ENCODE results near the gene EDN1. TPM values are rescaled to one million over a fixed set of nuclear protein-coding genes. Genes with fewer than 3 reads are reported as not detected.

The EDN1 gene
- total RNA-seq, 3 donors from 2014 or later (not counting 1 experiment from before 2014, with no cell fraction given) = 0.63 to 1.5 (median 0.71) TPM

- DNase-seq = no peak
- intact Hi-C loops (cut with micrococcal nuclease) = no loop called here
- no peak overlapping the region for H3K4me3 Mint-ChIP-seq
- H3K36me3 Mint-ChIP-seq = no peaks in the 10 kb centered on the region
- H3K27ac Mint-ChIP-seq = no peak overlapping the region
- Histone ChIP-seq H3K27me3 (ENCODE audit: control insufficient read depth, insufficient read depth, low read length) (no peaks in the 10 kb centered on the region), H3K27ac (ENCODE audit: low read length) (no peak overlapping the region), H3K36me3 (ENCODE audit: control insufficient read depth, insufficient read depth, low read length) (no peaks in the 10 kb centered on the region), H3K4me1 (ENCODE audit: control insufficient read depth, insufficient read depth, low read length) (no peaks in the 10 kb centered on the region), H3K4me3 (ENCODE audit: low read length) (no peak overlapping the region), H3K9me3 (ENCODE audit: control insufficient read depth, insufficient read depth, low read length) (no peaks in the 10 kb centered on the region)
- TF ChIP-seq CTCF (IDR thresholded peaks at IDR 0.05) = no peak
- H3K4me1 Mint-ChIP-seq = no peaks in the 10 kb centered on the region
- 100% methylated on average over 3 of the region's 3 CpGs for WGBS (ENCODE audit: insufficient coverage)
- no peaks in the 10 kb centered on the region for H3K9me3 Mint-ChIP-seq
- no peak for ATAC-seq
- peaks cover 12 to 37% of the 10 kb centered on the region in 2 donors for H3K27me3 Mint-ChIP-seq (ENCODE audit: low read depth in 2 of 2)
These were observed 31.5 kb upstream of the EDN1 start for GRCh38 chr6:12258591-12259075.

GRCh38 chr6:12260458-12261093 is 29.6 kb upstream of the EDN1 start:
- no peak for TF ChIP-seq CTCF (IDR thresholded peaks at IDR 0.05)
- H3K4me3 ChIP-seq (ENCODE audit: low read length) = no peak overlapping the region
- H3K4me1 ChIP-seq (ENCODE audit: control insufficient read depth, insufficient read depth, low read length) = no peaks in the 10 kb centered on the region
- no peak for ATAC-seq
- H3K27ac ChIP-seq (ENCODE audit: low read length) = no peak overlapping the region
- no peak for DNase-seq
- Mint-ChIP-seq H3K9me3 (no peaks in the 10 kb centered on the region), H3K36me3 (no peaks in the 10 kb centered on the region), H3K27ac (no peak overlapping the region), H3K27me3 (ENCODE audit: low read depth in 2 of 2) (peaks cover 6 to 39% of the 10 kb centered on the region in 2 donors), H3K4me1 (no peaks in the 10 kb centered on the region), H3K4me3 (no peak overlapping the region)
- H3K27me3 ChIP-seq (ENCODE audit: control insufficient read depth, insufficient read depth, low read length) = no peaks in the 10 kb centered on the region
- WGBS (ENCODE audit: insufficient coverage) = 77% methylated on average over 2 of the region's 2 CpGs
- intact Hi-C loops (cut with micrococcal nuclease) = no loop called here
- H3K36me3 ChIP-seq (ENCODE audit: control insufficient read depth, insufficient read depth, low read length) = no peaks in the 10 kb centered on the region
- no peaks in the 10 kb centered on the region for H3K9me3 ChIP-seq (ENCODE audit: control insufficient read depth, insufficient read depth, low read length)

GRCh38 chr6:12261502-12261901 is 28.7 kb upstream of the EDN1 start:
- ATAC-seq = no peak

More at GRCh38 chr6:12261502-12261901, 28.7 kb upstream of the EDN1 start:
- Mint-ChIP-seq H3K4me1 (no peaks in the 10 kb centered on the region), H3K27ac (no peak overlapping the region), H3K36me3 (no peaks in the 10 kb centered on the region), H3K27me3 (ENCODE audit: low read depth in 2 of 2) (peaks cover 6 to 36% of the 10 kb centered on the region in 2 donors), H3K4me3 (no peak overlapping the region), H3K9me3 (no peaks in the 10 kb centered on the region)
- Histone ChIP-seq H3K27me3 (ENCODE audit: control insufficient read depth, insufficient read depth, low read length) (no peaks in the 10 kb centered on the region), H3K36me3 (ENCODE audit: control insufficient read depth, insufficient read depth, low read length) (no peaks in the 10 kb centered on the region), H3K4me3 (ENCODE audit: low read length) (no peak overlapping the region), H3K27ac (ENCODE audit: low read length) (no peak overlapping the region), H3K9me3 (ENCODE audit: control insufficient read depth, insufficient read depth, low read length) (no peaks in the 10 kb centered on the region), H3K4me1 (ENCODE audit: control insufficient read depth, insufficient read depth, low read length) (peaks cover 4% of the 10 kb centered on the region)
- WGBS (ENCODE audit: insufficient coverage) = 89% methylated on average over 7 of the region's 7 CpGs
- no peak for DNase-seq
- TF ChIP-seq CTCF (IDR thresholded peaks at IDR 0.05) = no peak
- intact Hi-C loops (cut with micrococcal nuclease) = no loop called here

Data from natural killer cell (primary cell).